Liver (tissue), 9 donors: ENCODE measurements around the gene GSPT1. TPM values are rescaled to one million over a fixed set of nuclear protein-coding genes. Genes with fewer than 3 reads are reported as not detected.

Experiments used
- DNase-seq: peaks from one replicate; pipeline ENCODE4 v3.0.0-alpha.2; 2017; ENCODE audit warnings: low spot score
- H3K27ac ChIP-seq, 2 donors: one replicate each; pipeline ENCODE4 v1.7.0; 2013; ENCODE audit warnings: inconsistent platforms in 2 of 2, low read length in 2 of 2, control low read depth in 1 of 2, low read depth in 1 of 2, mild to moderate bottlenecking in 1 of 2
- H3K27me3 ChIP-seq, 4 donors: one replicate each; pipeline versions ENCODE4 v1.6.1 to v1.7.0; 2013; ENCODE audit warnings: low read length in 3 of 4, inconsistent platforms in 1 of 4, mild to moderate bottlenecking in 1 of 4, moderate library complexity in 1 of 4; ENCODE audit not compliant: control insufficient read depth in 4 of 4, insufficient read depth in 4 of 4
- H3K36me3 ChIP-seq, 4 donors: one replicate each; pipeline versions ENCODE4 v1.6.1 to v1.7.0; 2013; ENCODE audit warnings: low read length in 3 of 4, mild to moderate bottlenecking in 3 of 4, low read depth in 1 of 4, moderate library complexity in 1 of 4; ENCODE audit not compliant: control insufficient read depth in 4 of 4, insufficient read depth in 3 of 4
- H3K4me1 ChIP-seq, 4 donors: one replicate each; pipeline versions ENCODE4 v1.6.1 to v1.7.0; 2013; ENCODE audit warnings: low read length in 3 of 4, mild to moderate bottlenecking in 3 of 4, moderate library complexity in 1 of 4; ENCODE audit not compliant: control insufficient read depth in 4 of 4, insufficient read depth in 4 of 4
- H3K4me3 ChIP-seq, 3 donors: one replicate each; pipeline versions ENCODE4 v1.6.1 to v1.7.0; 2013; ENCODE audit warnings: low read length in 3 of 3, control low read depth in 1 of 3, low read depth in 1 of 3, mild to moderate bottlenecking in 1 of 3
- H3K9ac ChIP-seq, 2 donors: one replicate each; pipeline ENCODE4 v1.7.0; 2013; ENCODE audit warnings: low read length in 2 of 2, mild to moderate bottlenecking in 2 of 2, moderate library complexity in 2 of 2, control low read depth in 1 of 2, low read depth in 1 of 2
- H3K9me3 ChIP-seq, 4 donors: one replicate each; pipeline versions ENCODE4 v1.6.1 to v1.7.0; 2013; ENCODE audit warnings: low read length in 3 of 4; ENCODE audit not compliant: control insufficient read depth in 4 of 4
- ATF3 ChIP-seq: IDR thresholded peaks from 2 replicates; pipeline ENCODE4 v1.6.1; 2016; ENCODE audit warnings: antibody characterized with exemption
- CTCF ChIP-seq: fragments of 150-350 bp; IDR thresholded peaks from 2 replicates; pipeline ENCODE4 v1.5.1; 2017; ENCODE audit warnings: improper control_type of control experiment, low read depth, low read length; ENCODE audit not compliant: missing input control
- EGR1 ChIP-seq, 2 donors: IDR thresholded peaks; 2 replicates each; pipeline ENCODE4 v1.6.1; 2016 to 2018; ENCODE audit warnings: antibody characterized with exemption in 2 of 2, low read depth in 2 of 2
- FOXA1 ChIP-seq: IDR thresholded peaks from 2 replicates; pipeline ENCODE4 v1.6.1; 2016; ENCODE audit warnings: antibody characterized with exemption
- GABPA ChIP-seq, 2 donors: IDR thresholded peaks in 1 of 2; conservative IDR thresholded peaks in 1 of 2; 2 replicates each; pipeline ENCODE4 v1.6.1; 2016; ENCODE audit warnings: antibody characterized with exemption in 2 of 2, mild to moderate bottlenecking in 1 of 2, moderate library complexity in 1 of 2
- HNF4A ChIP-seq, 2 donors: conservative IDR thresholded peaks; 2 replicates each; pipeline ENCODE4 v1.6.1; 2016; ENCODE audit warnings: antibody characterized with exemption in 2 of 2, mild to moderate bottlenecking in 2 of 2
- HNF4G ChIP-seq: IDR thresholded peaks from 2 replicates; pipeline ENCODE4 v1.6.1; 2016; ENCODE audit warnings: antibody characterized with exemption
- JUND ChIP-seq, 2 donors: IDR thresholded peaks; 2 replicates each; pipeline ENCODE4 v1.6.1; 2016; ENCODE audit warnings: antibody characterized with exemption in 2 of 2
- MAX ChIP-seq: IDR thresholded peaks from 2 replicates; pipeline ENCODE4 v1.6.1; 2016; ENCODE audit warnings: antibody characterized with exemption
- NR2F2 ChIP-seq: IDR thresholded peaks from 2 replicates; pipeline ENCODE4 v1.6.1; 2016; ENCODE audit warnings: antibody characterized with exemption
- RAD21 ChIP-seq, 2 donors: IDR thresholded peaks; 2 replicates each; pipeline ENCODE4 v1.6.1; 2016; ENCODE audit warnings: antibody characterized with exemption in 2 of 2, mild to moderate bottlenecking in 2 of 2
- REST ChIP-seq: IDR thresholded peaks from 2 replicates; pipeline ENCODE4 v1.6.1; 2016; ENCODE audit warnings: antibody characterized with exemption, mild to moderate bottlenecking
- RXRA ChIP-seq, 2 donors: IDR thresholded peaks; 2 replicates each; pipeline ENCODE4 v1.6.1; 2017 to 2018; ENCODE audit warnings: antibody characterized with exemption in 2 of 2, mild to moderate bottlenecking in 1 of 2
- SP1 ChIP-seq: IDR thresholded peaks from 2 replicates; pipeline ENCODE4 v1.6.1; 2018; ENCODE audit warnings: antibody characterized with exemption, mild to moderate bottlenecking
- TAF1 ChIP-seq: conservative IDR thresholded peaks from 2 replicates; pipeline ENCODE4 v1.6.1; 2016; ENCODE audit warnings: antibody characterized with exemption, mild to moderate bottlenecking
- YY1 ChIP-seq: IDR thresholded peaks from 2 replicates; pipeline ENCODE4 v1.6.1; 2016; ENCODE audit warnings: antibody characterized with exemption, mild to moderate bottlenecking
- ZBTB33 ChIP-seq: IDR thresholded peaks from 2 replicates; pipeline ENCODE4 v1.6.1; 2016; ENCODE audit warnings: antibody characterized with exemption
- WGBS: extraction: QIAGEN DNeasy Blood & Tissue Kit; methylation state at CpG from one replicate; pipeline ENCODE4 v1.1.7; 2013; 5-methylcytosine and 5-hydroxymethylcytosine counted together
- polyA plus RNA-seq, 2 donors: library from polyadenylated mRNA; stranded (reverse) in 1 of 2; unstranded in 1 of 2; fragments of 200-250 nt in 1 of 2; fragments of >200 nt in 1 of 2; fragmentation: Nextera tagmentation in 1 of 2; extraction: Ambion mirVana in 1 of 2; gene quantifications; one replicate each; pipeline versions ENCODE4 v1.2.1 to v1.2.3, GENCODE V29; 2013 to 2015
- total RNA-seq, 2 donors: library from RNA; depleted of rRNA; stranded (reverse); fragments of >200 nt; gene quantifications; one replicate each; pipeline ENCODE4 v1.2.3, GENCODE V29; 2014
- donor health status: healthy.
- donor health status: healthy.
- donor health status: healthy.
- donor health status: healthy.
- donor health status: healthy.

GSPT1 gene
- total and polyA plus RNA-seq, 4 donors: 24.2 to 67.6 (median 41.9) TPM

- 75% methylated on average over 2 of the region's 2 CpGs for WGBS
- no peak overlapping the region for H3K9ac ChIP-seq
These were observed 47.3 kb downstream of the GSPT1 start for GRCh38 chr16:11868412-11868980.

GRCh38 chr16:11862489-11862888, 53.3 kb downstream of the GSPT1 start:
- H3K4me3 ChIP-seq: no peak overlapping the region
- H3K4me1 ChIP-seq: peaks cover 4 to 27% (median 9%) of the 10 kb centered on the region in 4 donors
- H3K9ac ChIP-seq: no peak overlapping the region
- H3K27me3 ChIP-seq: no peaks in the 10 kb centered on the region
- no peak for TF ChIP-seq ATF3
- no peak for TF ChIP-seq NR2F2
- no peak for TF ChIP-seq GABPA (IDR thresholded peaks at IDR 0.05 in 1 of 2, conservative IDR thresholded peaks at IDR 0.05 in 1 of 2)
- no peak for TF ChIP-seq REST
- TF ChIP-seq EGR1 (IDR thresholded peaks at IDR 0.05; ENCODE audit: low read depth in 2 of 2): no peak
- no peak for TF ChIP-seq JUND (IDR thresholded peaks at IDR 0.05)
- no peak for TF ChIP-seq HNF4G
- TF ChIP-seq RAD21 (IDR thresholded peaks at IDR 0.05): no peak
- TF ChIP-seq MAX: no peak
- TF ChIP-seq TAF1: no peak
- TF ChIP-seq ZBTB33: no peak
- TF ChIP-seq CTCF: no peak
- TF ChIP-seq SP1: no peak
- TF ChIP-seq HNF4A (conservative IDR thresholded peaks at IDR 0.05): no peak
- H3K27ac ChIP-seq: no peak overlapping the region
- no peak for DNase-seq
- no peaks in the 10 kb centered on the region for H3K9me3 ChIP-seq
- no peaks in the 10 kb centered on the region for H3K36me3 ChIP-seq
- WGBS: 92% methylated on average over 2 of the region's 2 CpGs

More at GRCh38 chr16:11868412-11868980, 47.3 kb downstream of the GSPT1 start:
- TF ChIP-seq FOXA1: no peak
- TF ChIP-seq SP1: no peak
- no peak for TF ChIP-seq MAX
- TF ChIP-seq ATF3: no peak
- no peak for TF ChIP-seq NR2F2
- TF ChIP-seq TAF1: no peak
- TF ChIP-seq JUND (IDR thresholded peaks at IDR 0.05): no peak
- TF ChIP-seq YY1: no peak
- TF ChIP-seq ZBTB33: no peak
- no peak for TF ChIP-seq RXRA (IDR thresholded peaks at IDR 0.05)
- Histone ChIP-seq H3K4me1 (peaks cover 12 to 61% (median 36%) of the 10 kb centered on the region in 4 donors), H3K27me3 (no peaks in the 10 kb centered on the region), H3K4me3 (no peak overlapping the region), H3K9me3 (no peaks in the 10 kb centered on the region), H3K36me3 (peaks cover 0 to 12% (median 6%) of the 10 kb centered on the region in 4 donors), H3K27ac (peak overlapping the region in 1 of 2 donors; percentile 14)
- no peak for DNase-seq
